Measurements from ENCODE around the gene SEMA4D.

DNA sequence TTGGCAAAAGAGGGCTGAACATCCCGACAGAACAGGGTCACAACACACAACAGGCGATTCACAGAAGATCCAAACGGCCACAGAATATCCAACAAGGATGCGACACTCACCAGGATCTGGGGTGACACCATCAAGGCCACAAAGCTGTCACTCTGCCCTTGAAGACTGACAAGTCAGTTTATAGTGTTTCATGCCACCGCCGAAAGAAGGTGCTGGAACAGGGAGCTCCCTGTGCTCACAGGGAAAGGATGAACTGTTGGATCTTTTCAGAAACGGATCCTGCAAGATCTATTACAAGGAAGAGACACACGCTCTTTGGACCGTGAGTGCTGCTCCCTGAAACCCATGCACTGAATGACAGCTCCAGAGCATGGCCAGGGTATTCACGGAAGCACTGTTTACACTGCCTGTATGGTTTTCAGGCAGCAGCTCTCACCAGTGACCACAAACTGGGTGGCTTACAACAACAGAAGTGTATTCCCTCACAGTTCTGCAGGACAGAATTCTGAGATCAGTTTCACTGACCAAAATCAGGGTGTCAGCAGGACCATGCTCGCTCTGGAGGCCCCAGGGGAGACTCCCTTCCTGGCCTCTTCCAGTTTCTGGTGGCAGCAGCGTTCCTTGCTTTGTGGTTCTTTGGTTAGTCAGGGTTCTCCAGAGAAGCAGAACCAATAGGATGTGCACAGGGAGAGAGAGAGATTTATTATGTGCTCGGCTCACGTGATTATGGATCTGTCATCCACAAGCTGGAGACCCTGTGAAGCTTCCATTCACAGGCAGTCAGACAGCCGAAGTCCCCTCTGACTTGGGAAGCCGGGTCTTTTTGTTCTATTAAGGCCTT is 52.8 kb downstream of the SEMA4D start:
- TF ChIP-seq E4F1 (CRISPR knock-in tag; IDR thresholded peaks at IDR 0.05; ENCODE audit: borderline replicate concordance) = no peak
- TF ChIP-seq CTCF (IDR thresholded peaks at IDR 0.05 in 2 of 3, conservative IDR thresholded peaks at IDR 0.05 in 1 of 3; ENCODE audit: insufficient read depth in 2 of 3, low read depth in 1 of 3, low read length in 3 of 3) = no peak

Data from K562 (cell line).